ENCODE data around the gene ARL14.

ARL14 gene

GRCh38 chr3:160693191-160693590 lies 16.2 kb downstream of the ARL14 start:
- no peak for TF ChIP-seq CTCF (IDR thresholded peaks at IDR 0.05)

GRCh38 chr3:160694345-160694744 lies 17.4 kb downstream of the ARL14 start:
- no peak for TF ChIP-seq CTCF (IDR thresholded peaks at IDR 0.05)

- no peak for TF ChIP-seq CTCF (IDR thresholded peaks at IDR 0.05)
Measured at GRCh38 chr3:160695003-160695402, 18.0 kb downstream of the ARL14 start.

GRCh38 chr3:160695915-160696327 lies 19.0 kb downstream of the ARL14 start:
- TF ChIP-seq CTCF (IDR thresholded peaks at IDR 0.05), result no peak

- no peak for TF ChIP-seq CTCF (IDR thresholded peaks at IDR 0.05)
Measured at GRCh38 chr3:160697637-160698380, 20.8 kb downstream of the ARL14 start.

GRCh38 chr3:160698599-160699195 lies 21.7 kb downstream of the ARL14 start:
- TF ChIP-seq CTCF (IDR thresholded peaks at IDR 0.05), result no peak

GRCh38 chr3:160701490-160701889 lies 24.5 kb downstream of the ARL14 start:
- TF ChIP-seq CTCF (IDR thresholded peaks at IDR 0.05), result no peak

Measured in LNCAP (cell line).